H9 (cell line): ENCODE results near the gene MYD88. TPM values are rescaled to one million over a fixed set of nuclear protein-coding genes. Genes with fewer than 3 reads are reported as not detected.

ENCODE experiments used
- DNase-seq: peaks from one replicate; pipeline ENCODE4 v3.0.0-alpha.2; 2017
- H2AFZ ChIP-seq: one replicate; pipeline ENCODE4 v1.6.1; 2013; ENCODE audit warnings: mild to moderate bottlenecking, low read length, control low read depth, moderate library complexity
- H2AK5ac ChIP-seq: 2 replicates; pipeline ENCODE4 v1.6.1; 2013; ENCODE audit warnings: low read length, control low read depth, mixed read lengths; ENCODE audit not compliant: insufficient read length
- H2BK120ac ChIP-seq: one replicate; pipeline ENCODE4 v1.6.1; 2013; ENCODE audit warnings: low read depth, mild to moderate bottlenecking, low read length, control low read depth, inconsistent platforms; ENCODE audit not compliant: poor library complexity, severe bottlenecking
- H2BK12ac ChIP-seq: 2 replicates; pipeline ENCODE4 v1.6.1; 2013; ENCODE audit warnings: low read length, control low read depth, mixed read lengths, low read depth; ENCODE audit not compliant: insufficient read length
- H2BK15ac ChIP-seq: 2 replicates; pipeline ENCODE4 v1.6.1; 2013; ENCODE audit warnings: low read depth, low read length, control low read depth
- H2BK20ac ChIP-seq: one replicate; pipeline ENCODE4 v1.6.1; 2013; ENCODE audit warnings: low read depth, mild to moderate bottlenecking, low read length, control low read depth, inconsistent platforms; ENCODE audit not compliant: poor library complexity, severe bottlenecking
- H2BK5ac ChIP-seq: 2 replicates; pipeline ENCODE4 v1.6.1; 2013; ENCODE audit warnings: low read length, control low read depth, mixed read lengths; ENCODE audit not compliant: insufficient read length
- H3K14ac ChIP-seq: 2 replicates; pipeline ENCODE4 v1.6.1; 2013; ENCODE audit warnings: low read length, control low read depth; ENCODE audit not compliant: insufficient read depth
- H3K18ac ChIP-seq: 2 replicates; pipeline ENCODE4 v1.6.1; 2013; ENCODE audit warnings: low read depth, mild to moderate bottlenecking, mixed read lengths, low read length, control low read depth; ENCODE audit not compliant: insufficient read length
- H3K23ac ChIP-seq: 2 replicates; pipeline ENCODE4 v1.6.1; 2013; ENCODE audit warnings: low read length, control low read depth, mixed read lengths, low read depth; ENCODE audit not compliant: insufficient read length
- H3K23me2 ChIP-seq: 2 replicates; pipeline ENCODE4 v1.6.1; 2013; ENCODE audit warnings: low read depth, mild to moderate bottlenecking, mixed read lengths, low read length, control low read depth; ENCODE audit not compliant: insufficient read length, poor library complexity, severe bottlenecking
- H3K27ac ChIP-seq: 2 replicates; pipeline ENCODE4 v1.5.1; 2013; ENCODE audit warnings: low read length, control low read depth, mixed read lengths, low read depth; ENCODE audit not compliant: insufficient read length
- H3K27me3 ChIP-seq: 2 replicates; pipeline ENCODE4 v1.6.1; 2013; ENCODE audit warnings: low read length, control low read depth, inconsistent platforms; ENCODE audit not compliant: insufficient read depth
- H3K4ac ChIP-seq: 2 replicates; pipeline ENCODE4 v1.6.1; 2013; ENCODE audit warnings: low read depth, mild to moderate bottlenecking, control low read depth, inconsistent platforms, low read length, moderate library complexity
- H3K4me1 ChIP-seq: 2 replicates; pipeline ENCODE4 v1.6.1; 2013; ENCODE audit warnings: low read length, control low read depth, inconsistent platforms; ENCODE audit not compliant: insufficient read depth
- H3K4me2 ChIP-seq: 2 replicates; pipeline ENCODE4 v1.6.1; 2013; ENCODE audit warnings: low read length, control low read depth, mixed read lengths; ENCODE audit not compliant: insufficient read length, insufficient read depth
- H3K56ac ChIP-seq: 2 replicates; pipeline ENCODE4 v1.6.1; 2013; ENCODE audit warnings: low read depth, mild to moderate bottlenecking, mixed read lengths, low read length, control low read depth; ENCODE audit not compliant: insufficient read length
- H3K79me1 ChIP-seq: 2 replicates; pipeline ENCODE4 v1.6.1; 2013; ENCODE audit warnings: low read depth, mild to moderate bottlenecking, moderate library complexity, low read length, control low read depth, inconsistent platforms; ENCODE audit not compliant: insufficient read depth, poor library complexity, severe bottlenecking
- H3K79me2 ChIP-seq: 2 replicates; pipeline ENCODE4 v1.6.1; 2013; ENCODE audit warnings: low read length, control low read depth, inconsistent platforms; ENCODE audit not compliant: insufficient read depth
- H3K9ac ChIP-seq: 2 replicates; pipeline ENCODE4 v1.6.1; 2013; ENCODE audit warnings: low read length, control low read depth, mixed read lengths; ENCODE audit not compliant: insufficient read length; ENCODE audit errors: extremely low read depth
- H3K9me3 ChIP-seq: one replicate; pipeline ENCODE4 v1.6.1; 2013; ENCODE audit warnings: low read depth, low read length, inconsistent platforms; ENCODE audit not compliant: control insufficient read depth
- H3T11ph ChIP-seq: one replicate; pipeline ENCODE4 v1.6.1; 2013; ENCODE audit warnings: mild to moderate bottlenecking, low read length, control low read depth, inconsistent platforms
- H4K20me1 ChIP-seq: one replicate; pipeline ENCODE4 v1.6.1; 2013; ENCODE audit not compliant: control insufficient read depth, insufficient read length, insufficient read depth
- H4K5ac ChIP-seq: 2 replicates; pipeline ENCODE4 v1.6.1; 2013; ENCODE audit warnings: low read depth, mild to moderate bottlenecking, mixed read lengths, low read length, control low read depth; ENCODE audit not compliant: insufficient read length
- H4K8ac ChIP-seq: replicated peaks from 2 replicates; pipeline ENCODE4 v1.6.1; 2013; ENCODE audit warnings: low read length, control low read depth, mixed read lengths, low read depth; ENCODE audit not compliant: insufficient read length
- H4K91ac ChIP-seq: 2 replicates; pipeline ENCODE4 v1.6.1; 2013; ENCODE audit warnings: low read depth, mild to moderate bottlenecking, moderate library complexity, mixed read lengths, low read length, control low read depth; ENCODE audit not compliant: insufficient read length
- H3K27ac Mint-ChIP-seq, 3 experiments: 2 replicates in 2 of 3; 3 replicates in 1 of 3; pipeline ENCODE4 v1.8.0; 2020 to 2021; ENCODE audit warnings: mixed read lengths in 3 of 3, mild to moderate bottlenecking in 1 of 3, moderate library complexity in 1 of 3
- H3K27me3 Mint-ChIP-seq: 2 replicates; pipeline ENCODE4 v1.8.0; 2021; ENCODE audit warnings: low read depth, mild to moderate bottlenecking, moderate library complexity, mixed read lengths
- H3K36me3 Mint-ChIP-seq, 3 experiments: 2 replicates in 2 of 3; 3 replicates in 1 of 3; pipeline ENCODE4 v1.8.0; 2020 to 2021; ENCODE audit warnings: low read depth in 3 of 3, mixed read lengths in 3 of 3; ENCODE audit not compliant: insufficient read depth in 1 of 3
- H3K4me1 Mint-ChIP-seq, 2 experiments: 2 replicates each; pipeline ENCODE4 v1.8.0; 2020; ENCODE audit warnings: mixed read lengths in 2 of 2
- H3K4me3 Mint-ChIP-seq, 2 experiments: 2 replicates in 1 of 2; 3 replicates in 1 of 2; pipeline ENCODE4 v1.8.0; 2020 to 2021; ENCODE audit warnings: mild to moderate bottlenecking in 2 of 2, mixed read lengths in 2 of 2, moderate library complexity in 1 of 2
- H3K9me3 Mint-ChIP-seq, 2 experiments: 2 replicates in 1 of 2; 3 replicates in 1 of 2; pipeline ENCODE4 v1.8.0; 2020; ENCODE audit warnings: mild to moderate bottlenecking in 2 of 2, mixed read lengths in 2 of 2, moderate library complexity in 1 of 2
- CTCF ChIP-seq: fragments of 200-600 bp; sonication (generic); conservative IDR thresholded peaks from 3 replicates; pipeline ENCODE4 v1.8.0; 2021; ENCODE audit warnings: antibody characterized with exemption, mild to moderate bottlenecking
- WGBS: extraction: QIAGEN DNeasy Blood & Tissue Kit; methylation state at CpG from one replicate; pipeline ENCODE4 v1.1.7; 2013; ENCODE audit warnings: missing lambda C conversion rate, low lambda C conversion rate, mixed read lengths; ENCODE audit not compliant: insufficient read length; ENCODE audit errors: extremely low coverage; 5-methylcytosine and 5-hydroxymethylcytosine counted together
- total RNA-seq: library from RNA; stranded (reverse); gene quantifications from 2 replicates; pipeline ENCODE4 v1.2.1, GENCODE V29; 2021

The MYD88 gene
- total RNA-seq, 1 experiment from 2014 or later = 33.4 TPM

GRCh38 chr3:38136777-38137614 is 1.5 kb upstream of the MYD88 start, which contains the start of gene ACAA1:
TSS of gene ACAA1 (minus strand) at chr3:38137127. CDS start at chr3:38137035, 92 bp downstream.
- no peak for TF ChIP-seq CTCF
- no peak within 1 kb of the TSS for H3K27ac ChIP-seq
- no peaks in the 10 kb centered on the region for H3K27me3 ChIP-seq
- H4K91ac ChIP-seq = no peak within 1 kb of the TSS
- H3K4ac ChIP-seq = no peak within 1 kb of the TSS
- peak within 1 kb of the TSS; percentile 91 to 92 for H3K4me3 Mint-ChIP-seq
- peaks cover 37 to 42% of the 10 kb centered on the region in 2 experiments for H3K4me1 Mint-ChIP-seq
- H3T11ph ChIP-seq = no peak within 1 kb of the TSS
- H2BK20ac ChIP-seq = no peak within 1 kb of the TSS
- peaks cover 18% of the 10 kb centered on the region for H3K23me2 ChIP-seq
- H3K9ac ChIP-seq = peak within 1 kb of the TSS; percentile 80
- peaks cover 8% of the 10 kb centered on the region; the same call in 1 of the 2 replicates for H3K4me1 ChIP-seq
- H2BK120ac ChIP-seq = no peak within 1 kb of the TSS
- H3K4me2 ChIP-seq = peak within 1 kb of the TSS; percentile 80
- H3K18ac ChIP-seq = no peak within 1 kb of the TSS
- no peak within 1 kb of the TSS for H3K23ac ChIP-seq
- H3K27ac Mint-ChIP-seq = peak within 1 kb of the TSS; percentile 84 to 96 (median 89)
- no peak within 1 kb of the TSS for H4K8ac ChIP-seq
- no peak within 1 kb of the TSS for H2BK15ac ChIP-seq
- H2BK12ac ChIP-seq = no peak within 1 kb of the TSS
- peaks cover 26 to 49% (median 28%) of the 10 kb centered on the region in 3 experiments for H3K36me3 Mint-ChIP-seq
- WGBS = no CpG with 5 or more reads among the region's 66 CpGs
- H3K9me3 ChIP-seq = no peaks in the 10 kb centered on the region
- H3K27me3 Mint-ChIP-seq = no peaks in the 10 kb centered on the region; the same call in 1 of the 2 replicates
- no peaks in the 10 kb centered on the region for H3K79me1 ChIP-seq
- H4K20me1 ChIP-seq = no peaks in the 10 kb centered on the region
- peak; percentile 100 for DNase-seq
- no peaks in the 10 kb centered on the region for H3K79me2 ChIP-seq
- H3K14ac ChIP-seq = peak within 1 kb of the TSS; percentile 40; the same call in 1 of the 2 replicates
- H2BK5ac ChIP-seq = no peak within 1 kb of the TSS
- no peak within 1 kb of the TSS for H2AK5ac ChIP-seq
- no peak within 1 kb of the TSS for H2AFZ ChIP-seq
- no peak within 1 kb of the TSS for H4K5ac ChIP-seq
- no peak within 1 kb of the TSS for H3K56ac ChIP-seq
- no peaks in the 10 kb centered on the region; a peak in 1 of 5 replicates for H3K9me3 Mint-ChIP-seq
